GM21515 (cell line): ENCODE data around the gene PPP2R5D.
A peak's percentile ranks its signal among the peaks of the same experiment; 100 is the strongest.
"Not testable (repeated sequence)": the region's sequence is repeated elsewhere in the genome, so short reads cannot be mapped to it uniquely, and the experiment has no call there.

ENCODE experiments used
- ATAC-seq: cut with Tn5 transposase; IDR thresholded peaks from one replicate; pipeline ENCODE4 v1.9.1; 2021; ENCODE audit not compliant: unreplicated experiment

The PPP2R5D gene

GRCh38 chr6:42984001-42984923 is at the start of gene PPP2R5D:
TSS of gene PPP2R5D (plus strand) at chr6:42984570. CDS start at chr6:42984678, 108 bp downstream.
- ATAC-seq = peak; percentile 90

GRCh38 chr6:42935322-42935721 is 49.0 kb upstream of the PPP2R5D start:
- ATAC-seq = no peak

GRCh38 chr6:42936398-42936797 is 48.0 kb upstream of the PPP2R5D start:
- ATAC-seq = no peak

- ATAC-seq = no peak
These were observed 46.6 kb upstream of the PPP2R5D start for GRCh38 chr6:42937548-42938427.

GRCh38 chr6:42938428-42938796 is 46.0 kb upstream of the PPP2R5D start:
- no peak for ATAC-seq

- ATAC-seq = no peak
These were observed 45.2 kb upstream of the PPP2R5D start for GRCh38 chr6:42938987-42939809.

GRCh38 chr6:42939810-42940167 is 44.6 kb upstream of the PPP2R5D start:
- ATAC-seq = no peak

GRCh38 chr6:42940493-42941045 is 43.8 kb upstream of the PPP2R5D start:
- ATAC-seq = no peak

- ATAC-seq = not testable (repeated sequence)
These were observed 43.0 kb upstream of the PPP2R5D start for GRCh38 chr6:42941356-42941755.

GRCh38 chr6:42942444-42942843 is 41.9 kb upstream of the PPP2R5D start:
- ATAC-seq = no peak

- no peak for ATAC-seq
These were observed 36.4 kb upstream of the PPP2R5D start for GRCh38 chr6:42947950-42948349.

- ATAC-seq = no peak
These were observed 32.0 kb upstream of the PPP2R5D start for GRCh38 chr6:42952389-42952788.

GRCh38 chr6:42954405-42954804 is 30.0 kb upstream of the PPP2R5D start:
- not testable (repeated sequence) for ATAC-seq

- no peak for ATAC-seq
These were observed 26.2 kb upstream of the PPP2R5D start for GRCh38 chr6:42958125-42958524.

- no peak for ATAC-seq
These were observed 24.5 kb upstream of the PPP2R5D start for GRCh38 chr6:42959917-42960242.

- ATAC-seq = no peak
These were observed 23.9 kb upstream of the PPP2R5D start, which contains the start of gene GNMT for GRCh38 chr6:42960243-42961019. TSS of gene GNMT (plus strand) at chr6:42960754. CDS start at chr6:42960768, 14 bp downstream.

- ATAC-seq = no peak
These were observed 23.3 kb upstream of the PPP2R5D start for GRCh38 chr6:42961020-42961470.

GRCh38 chr6:42962096-42962495 is 22.3 kb upstream of the PPP2R5D start:
- no peak for ATAC-seq

GRCh38 chr6:42962502-42963178 is 21.7 kb upstream of the PPP2R5D start:
- no peak for ATAC-seq
